GM12878 (cell line): ENCODE results near the gene ARL13A.

Experiments used
- FOXK2 ChIP-seq: fragments of 450-650 bp; IDR thresholded peaks from 2 replicates; pipeline ENCODE4 v1.6.1; 2017; ENCODE audit warnings: mild to moderate bottlenecking, moderate library complexity
- HDGF ChIP-seq: fragments of 450-650 bp; IDR thresholded peaks from 2 replicates; pipeline ENCODE4 v1.6.1; 2016; ENCODE audit warnings: antibody characterized with exemption
- NRF1 ChIP-seq: conservative IDR thresholded peaks from 2 replicates; pipeline ENCODE4 v1.6.1; 2011; ENCODE audit warnings: mild to moderate bottlenecking, low read depth, low read length, improper control_type of control experiment
- RAD21 ChIP-seq: IDR thresholded peaks from 2 replicates; pipeline ENCODE4 v1.6.1; 2011; ENCODE audit warnings: mild to moderate bottlenecking, low read depth, low read length, moderate library complexity; ENCODE audit not compliant: insufficient read depth

DNA sequence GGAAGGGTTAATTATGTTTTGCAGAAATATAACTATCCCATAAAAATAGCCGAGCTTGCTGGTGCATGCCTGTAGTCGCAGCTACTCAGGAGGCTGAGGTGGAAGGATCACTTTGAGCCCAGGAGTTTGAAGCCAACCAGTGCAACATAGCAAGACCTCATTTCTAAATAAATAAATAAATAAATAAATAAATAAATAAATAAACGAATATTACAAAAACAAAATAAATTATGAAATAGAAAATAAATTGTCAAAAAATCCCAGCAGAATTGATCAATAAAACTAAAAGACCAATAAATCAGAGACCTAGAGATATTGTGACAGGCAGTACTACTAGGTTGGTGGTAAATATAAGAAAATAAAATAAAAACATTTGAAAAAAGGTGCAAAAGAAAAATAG is 6.7 kb upstream of the ARL13A start:
- TF ChIP-seq HDGF (no peak), NRF1 (no peak), RAD21 (no peak), FOXK2 (no peak)
